Esophagus muscularis mucosa (tissue), 4 donors: ENCODE measurements around the gene PRDM16.

ENCODE experiments used
- CTCF ChIP-seq, 3 experiments: fragments of 200-600 bp in 2 of 3; fragments of 450-650 bp in 1 of 3; sonication (generic) in 2 of 3; IDR thresholded peaks; one replicate each; pipeline ENCODE4 v1.5.1; 2017 to 2019; ENCODE audit warnings: antibody characterized with exemption in 3 of 3, mild to moderate bottlenecking in 2 of 3, moderate library complexity in 1 of 3
- EP300 ChIP-seq: sonication (generic); formaldehyde crosslinking; IDR thresholded peaks from one replicate; pipeline ENCODE4 v1.6.1; 2017; ENCODE audit warnings: antibody characterized with exemption
- POLR2A ChIP-seq: fragments of 450-650 bp; IDR thresholded peaks from one replicate; pipeline ENCODE4 v1.6.1; 2017; ENCODE audit warnings: antibody characterized with exemption, moderate library complexity, mild to moderate bottlenecking, low read depth
- POLR2AphosphoS5 ChIP-seq, 2 donors: sonication (generic); formaldehyde crosslinking; IDR thresholded peaks; one replicate each; pipeline ENCODE4 v1.6.1; 2017; ENCODE audit warnings: antibody characterized with exemption in 2 of 2

GRCh38 chr1:3255680-3256079 lies 186.7 kb downstream of the PRDM16 start:
- TF ChIP-seq CTCF (IDR thresholded peaks at IDR 0.05) (no peak), POLR2A (no peak), POLR2AphosphoS5 (IDR thresholded peaks at IDR 0.05) (no peak), EP300 (no peak)
